ENCODE measurements around the gene ZNF804A. TPM values are rescaled to one million over a fixed set of nuclear protein-coding genes. Genes with fewer than 3 reads are reported as not detected.

ZNF804A gene
- polyA plus RNA-seq: 6.4 TPM
- long read RNA-seq, donor 1, partial matches to known transcripts: 0 of 1 reads
- long read RNA-seq, donor 1, other reads (novel, unspliced or antisense): 0 of 1 reads
- long read RNA-seq, donor 2, partial matches to known transcripts: 0 of 1 reads
- long read RNA-seq, donor 2, other reads (novel, unspliced or antisense): 0 of 1 reads
- long read RNA-seq, donor 3: 0 reads
- long read RNA-seq, donor 4: 0 reads
- long read RNA-seq, donor 5, partial matches to known transcripts: 0 of 2 reads
- long read RNA-seq, donor 5, other reads (novel, unspliced or antisense): 0 of 2 reads
- long read RNA-seq, donor 6, partial matches to known transcripts: 0 of 2 reads
- long read RNA-seq, donor 6, other reads (novel, unspliced or antisense): 0 of 2 reads
- long read RNA-seq, donor 7, partial matches to known transcripts: 0 of 1 reads
- long read RNA-seq, donor 7, other reads (novel, unspliced or antisense): 0 of 1 reads
- long read RNA-seq, donor 8, full-length matches to known transcripts: 4 of 4 reads
- long read RNA-seq, donor 8, partial matches to known transcripts: 0 of 4 reads
- long read RNA-seq, donor 8, other reads (novel, unspliced or antisense): 0 of 4 reads
- long read RNA-seq, donor 9: 0 reads
- long read RNA-seq, donor 10, partial matches to known transcripts: 0 of 2 reads
- long read RNA-seq, donor 10, other reads (novel, unspliced or antisense): 0 of 2 reads
- long read RNA-seq, donor 11, partial matches to known transcripts: 0 of 1 reads
- long read RNA-seq, donor 11, other reads (novel, unspliced or antisense): 0 of 1 reads

GRCh38 chr2:184598316-184599053 lies at the start of gene ZNF804A:
ZNF804A (plus strand) TSS chr2:184598529; CDS start chr2:184598960, 431 bp downstream.
- peak; percentile 16 to 67 for DNase-seq
- Histone ChIP-seq H3K27me3 (ENCODE audit: control insufficient read depth, insufficient read depth, low read length) (peaks cover 14% of the 10 kb centered on the region), H3K9me3 (ENCODE audit: control insufficient read depth, low read depth, low read length) (no peaks in the 10 kb centered on the region), H3K27ac (ENCODE audit: low read length) (peak within 1 kb of the TSS; percentile 39), H3K36me3 (ENCODE audit: control insufficient read depth, insufficient read depth, low read length) (no peaks in the 10 kb centered on the region), H3K4me1 (ENCODE audit: control insufficient read depth, insufficient read depth, low read length) (peaks cover 4% of the 10 kb centered on the region), H3K4me3 (ENCODE audit: low read length) (peak within 1 kb of the TSS; percentile 58)
- WGBS (ENCODE audit: insufficient coverage, low lambda C conversion rate): no CpG with 5 or more reads among the region's 88 CpGs

- Histone ChIP-seq H3K9me3 (ENCODE audit: control insufficient read depth, low read depth, low read length) (no peaks in the 10 kb centered on the region), H3K36me3 (ENCODE audit: control insufficient read depth, insufficient read depth, low read length) (no peaks in the 10 kb centered on the region), H3K27me3 (ENCODE audit: control insufficient read depth, insufficient read depth, low read length) (no peaks in the 10 kb centered on the region), H3K4me3 (ENCODE audit: low read length) (no peak overlapping the region), H3K4me1 (ENCODE audit: control insufficient read depth, insufficient read depth, low read length) (no peaks in the 10 kb centered on the region), H3K27ac (ENCODE audit: low read length) (no peak overlapping the region)
- DNase-seq: no peak
- WGBS (ENCODE audit: insufficient coverage, low lambda C conversion rate): no CpG with 5 or more reads among the region's 2 CpGs
Measured at GRCh38 chr2:184549153-184549552, 49.2 kb upstream of the ZNF804A start.

- Histone ChIP-seq H3K4me3 (ENCODE audit: low read length) (no peak overlapping the region), H3K4me1 (ENCODE audit: control insufficient read depth, insufficient read depth, low read length) (no peaks in the 10 kb centered on the region), H3K27ac (ENCODE audit: low read length) (no peak overlapping the region), H3K27me3 (ENCODE audit: control insufficient read depth, insufficient read depth, low read length) (no peaks in the 10 kb centered on the region), H3K36me3 (ENCODE audit: control insufficient read depth, insufficient read depth, low read length) (no peaks in the 10 kb centered on the region), H3K9me3 (ENCODE audit: control insufficient read depth, low read depth, low read length) (no peaks in the 10 kb centered on the region)
- no peak for DNase-seq
- WGBS (ENCODE audit: insufficient coverage, low lambda C conversion rate): no CpG with 5 or more reads among the region's 1 CpG
Measured at GRCh38 chr2:184551626-184552025, 46.7 kb upstream of the ZNF804A start.

GRCh38 chr2:184554736-184555135 lies 43.6 kb upstream of the ZNF804A start:
- no peak for DNase-seq
- Histone ChIP-seq H3K27me3 (ENCODE audit: control insufficient read depth, insufficient read depth, low read length) (no peaks in the 10 kb centered on the region), H3K27ac (ENCODE audit: low read length) (no peak overlapping the region), H3K4me3 (ENCODE audit: low read length) (no peak overlapping the region), H3K36me3 (ENCODE audit: control insufficient read depth, insufficient read depth, low read length) (no peaks in the 10 kb centered on the region), H3K9me3 (ENCODE audit: control insufficient read depth, low read depth, low read length) (no peaks in the 10 kb centered on the region), H3K4me1 (ENCODE audit: control insufficient read depth, insufficient read depth, low read length) (no peaks in the 10 kb centered on the region)

GRCh38 chr2:184555352-184555751 lies 43.0 kb upstream of the ZNF804A start:
- H3K4me3 ChIP-seq (ENCODE audit: low read length): no peak overlapping the region
- 80% methylated on average over 1 of the region's 5 CpGs for WGBS (ENCODE audit: insufficient coverage, low lambda C conversion rate)
- H3K36me3 ChIP-seq (ENCODE audit: control insufficient read depth, insufficient read depth, low read length): no peaks in the 10 kb centered on the region
- no peak for DNase-seq
- no peaks in the 10 kb centered on the region for H3K4me1 ChIP-seq (ENCODE audit: control insufficient read depth, insufficient read depth, low read length)
- H3K9me3 ChIP-seq (ENCODE audit: control insufficient read depth, low read depth, low read length): no peaks in the 10 kb centered on the region
- H3K27me3 ChIP-seq (ENCODE audit: control insufficient read depth, insufficient read depth, low read length): no peaks in the 10 kb centered on the region
- H3K27ac ChIP-seq (ENCODE audit: low read length): no peak overlapping the region

GRCh38 chr2:184556639-184557038 lies 41.7 kb upstream of the ZNF804A start:
- no peak for DNase-seq
- Histone ChIP-seq H3K27ac (ENCODE audit: low read length) (no peak overlapping the region), H3K27me3 (ENCODE audit: control insufficient read depth, insufficient read depth, low read length) (no peaks in the 10 kb centered on the region), H3K4me1 (ENCODE audit: control insufficient read depth, insufficient read depth, low read length) (no peaks in the 10 kb centered on the region), H3K4me3 (ENCODE audit: low read length) (no peak overlapping the region), H3K9me3 (ENCODE audit: control insufficient read depth, low read depth, low read length) (peaks cover 5% of the 10 kb centered on the region), H3K36me3 (ENCODE audit: control insufficient read depth, insufficient read depth, low read length) (no peaks in the 10 kb centered on the region)
- 100% methylated on average over 1 of the region's 1 CpG for WGBS (ENCODE audit: insufficient coverage, low lambda C conversion rate)

- Histone ChIP-seq H3K4me3 (ENCODE audit: low read length) (no peak overlapping the region), H3K4me1 (ENCODE audit: control insufficient read depth, insufficient read depth, low read length) (no peaks in the 10 kb centered on the region), H3K27ac (ENCODE audit: low read length) (no peak overlapping the region), H3K9me3 (ENCODE audit: control insufficient read depth, low read depth, low read length) (peaks cover 5% of the 10 kb centered on the region), H3K27me3 (ENCODE audit: control insufficient read depth, insufficient read depth, low read length) (no peaks in the 10 kb centered on the region), H3K36me3 (ENCODE audit: control insufficient read depth, insufficient read depth, low read length) (no peaks in the 10 kb centered on the region)
- no CpG with 5 or more reads among the region's 5 CpGs for WGBS (ENCODE audit: insufficient coverage, low lambda C conversion rate)
- no peak for DNase-seq
Measured at GRCh38 chr2:184558713-184559464, 39.4 kb upstream of the ZNF804A start.

GRCh38 chr2:184560603-184561002 lies 37.7 kb upstream of the ZNF804A start:
- peaks cover 5% of the 10 kb centered on the region for H3K9me3 ChIP-seq (ENCODE audit: control insufficient read depth, low read depth, low read length)
- no peaks in the 10 kb centered on the region for H3K36me3 ChIP-seq (ENCODE audit: control insufficient read depth, insufficient read depth, low read length)
- H3K4me3 ChIP-seq (ENCODE audit: low read length): no peak overlapping the region
- no peaks in the 10 kb centered on the region for H3K4me1 ChIP-seq (ENCODE audit: control insufficient read depth, insufficient read depth, low read length)
- WGBS (ENCODE audit: insufficient coverage, low lambda C conversion rate): no CpG with 5 or more reads among the region's 17 CpGs
- H3K27me3 ChIP-seq (ENCODE audit: control insufficient read depth, insufficient read depth, low read length): no peaks in the 10 kb centered on the region
- no peak for DNase-seq
- no peak overlapping the region for H3K27ac ChIP-seq (ENCODE audit: low read length)

- Histone ChIP-seq H3K36me3 (ENCODE audit: control insufficient read depth, insufficient read depth, low read length) (no peaks in the 10 kb centered on the region), H3K27ac (ENCODE audit: low read length) (no peak overlapping the region), H3K9me3 (ENCODE audit: control insufficient read depth, low read depth, low read length) (peaks cover 5% of the 10 kb centered on the region), H3K4me3 (ENCODE audit: low read length) (no peak overlapping the region), H3K4me1 (ENCODE audit: control insufficient read depth, insufficient read depth, low read length) (no peaks in the 10 kb centered on the region), H3K27me3 (ENCODE audit: control insufficient read depth, insufficient read depth, low read length) (no peaks in the 10 kb centered on the region)
- no peak for DNase-seq
- WGBS (ENCODE audit: insufficient coverage, low lambda C conversion rate): 86% methylated on average over 1 of the region's 2 CpGs
Measured at GRCh38 chr2:184562532-184562931, 35.8 kb upstream of the ZNF804A start.

- Histone ChIP-seq H3K4me3 (ENCODE audit: low read length) (no peak overlapping the region), H3K36me3 (ENCODE audit: control insufficient read depth, insufficient read depth, low read length) (no peaks in the 10 kb centered on the region), H3K27ac (ENCODE audit: low read length) (no peak overlapping the region), H3K27me3 (ENCODE audit: control insufficient read depth, insufficient read depth, low read length) (no peaks in the 10 kb centered on the region), H3K4me1 (ENCODE audit: control insufficient read depth, insufficient read depth, low read length) (no peaks in the 10 kb centered on the region), H3K9me3 (ENCODE audit: control insufficient read depth, low read depth, low read length) (peaks cover 5% of the 10 kb centered on the region)
- DNase-seq: no peak
- no CpG with 5 or more reads among the region's 1 CpG for WGBS (ENCODE audit: insufficient coverage, low lambda C conversion rate)
Measured at GRCh38 chr2:184564092-184564491, 34.2 kb upstream of the ZNF804A start.

Measured in large intestine (tissue), 12 donors.